H1 (cell line): ENCODE measurements around the gene BBLN. TPM values are rescaled to one million over a fixed set of nuclear protein-coding genes. Genes with fewer than 3 reads are reported as not detected.
"Not testable (repeated sequence)": the region's sequence is repeated elsewhere in the genome, so short reads cannot be mapped to it uniquely, and the experiment has no call there.

Experiments used
- CTCF ChIA-PET: fragments of 300-600 bp; sonication (Branson Sonifier 250); formaldehyde crosslinking; loops from one replicate; lab custom pipeline; 2021; ENCODE audit not compliant: partially characterized antibody; lab: Charles Lee
- POLR2A ChIA-PET: fragments of 300-600 bp; sonication (Branson Sonifier 250); formaldehyde crosslinking; loops from one replicate; lab custom pipeline; 2021; ENCODE audit warnings: inconsistent platforms; ENCODE audit not compliant: partially characterized antibody; lab: Charles Lee
- DNase-seq, 2 experiments: peaks; one replicate each; pipeline versions ENCODE4 v3.0.0 to v3.0.0-alpha.2; 2010 to 2022; ENCODE audit warnings: low spot score in 2 of 2, low read depth in 1 of 2, mixed read lengths in 1 of 2
- FAIRE-seq: peaks from 2 replicates; lab custom pipeline; 2011; peaks lifted over from hg19 to GRCh38; lab: Jason Lieb, UNC
- H2AFZ ChIP-seq: 2 replicates; pipeline ENCODE4 v1.8.1; 2012; ENCODE audit warnings: low read length, inconsistent platforms
- H2AK5ac ChIP-seq: 2 replicates; pipeline ENCODE4 v1.6.1; 2013; ENCODE audit warnings: low read depth, low read length
- H2BK120ac ChIP-seq: replicated peaks from 2 replicates; pipeline ENCODE3; 2013; ENCODE audit warnings: low read depth, low read length, inconsistent platforms
- H2BK12ac ChIP-seq: 2 replicates; pipeline ENCODE4 v1.6.1; 2013; ENCODE audit warnings: low read depth, low read length
- H2BK15ac ChIP-seq: 2 replicates; pipeline ENCODE4 v1.6.1; 2013; ENCODE audit warnings: low read length
- H2BK20ac ChIP-seq: 2 replicates; pipeline ENCODE4 v1.6.1; 2013; ENCODE audit warnings: low read length
- H2BK5ac ChIP-seq: 2 replicates; pipeline ENCODE4 v1.6.1; 2013; ENCODE audit warnings: low read depth, low read length
- H3K14ac ChIP-seq: 2 replicates; pipeline ENCODE4 v1.6.1; 2013; ENCODE audit warnings: inconsistent platforms; ENCODE audit not compliant: insufficient read length
- H3K18ac ChIP-seq: 2 replicates; pipeline ENCODE4 v1.6.1; 2013; ENCODE audit warnings: low read length; ENCODE audit errors: extremely low read depth
- H3K23ac ChIP-seq: 2 replicates; pipeline ENCODE4 v1.6.1; 2013; ENCODE audit warnings: inconsistent platforms; ENCODE audit not compliant: insufficient read length
- H3K23me2 ChIP-seq: 2 replicates; pipeline ENCODE4 v1.6.1; 2013; ENCODE audit warnings: low read depth, low read length
- H3K27ac ChIP-seq: 2 replicates; pipeline ENCODE4 v1.6.1; 2011; ENCODE audit warnings: low read depth, low read length, inconsistent platforms
- H3K27me3 ChIP-seq, 4 experiments: replicated peaks in 1 of 4; 1 replicate in 1 of 4; 2 replicates in 3 of 4; pipeline versions ENCODE4 v1.6.1 to v1.8.1; 2011 to 2013; ENCODE audit warnings: low read length in 3 of 4, mild to moderate bottlenecking in 3 of 4, inconsistent platforms in 2 of 4, mixed read lengths in 2 of 4, moderate library complexity in 1 of 4; ENCODE audit not compliant: control insufficient read depth in 3 of 4, insufficient read depth in 3 of 4; ENCODE audit errors: extremely low read depth in 1 of 4
- H3K36me3 ChIP-seq, 4 experiments: 2 replicates each; pipeline versions ENCODE4 v1.6.1 to v1.8.1; 2011 to 2013; ENCODE audit warnings: mild to moderate bottlenecking in 4 of 4, low read length in 3 of 4, moderate library complexity in 2 of 4, control low read depth in 1 of 4, inconsistent platforms in 1 of 4; ENCODE audit not compliant: insufficient read depth in 4 of 4, control insufficient read depth in 2 of 4
- H3K4ac ChIP-seq: replicated peaks from 2 replicates; pipeline ENCODE3; 2013; ENCODE audit warnings: low read length, low read depth, mixed read lengths, inconsistent platforms; ENCODE audit not compliant: insufficient read length
- H3K4me1 ChIP-seq, 4 experiments: replicated peaks in 1 of 4; 1 replicate in 1 of 4; 2 replicates in 3 of 4; pipeline versions ENCODE4 v1.6.1 to v1.8.1; 2011 to 2013; ENCODE audit warnings: low read length in 3 of 4, inconsistent platforms in 2 of 4, mixed read lengths in 1 of 4; ENCODE audit not compliant: insufficient read depth in 4 of 4, control insufficient read depth in 3 of 4
- H3K4me2 ChIP-seq, 2 experiments: 2 replicates each; pipeline versions ENCODE4 v1.6.1 to v1.8.1; 2011 to 2013; ENCODE audit warnings: low read depth in 2 of 2, low read length in 2 of 2, control low read depth in 1 of 2, inconsistent platforms in 1 of 2, mild to moderate bottlenecking in 1 of 2; ENCODE audit not compliant: insufficient read depth in 1 of 2
- H3K4me3 ChIP-seq, 4 experiments: fragments of 200-600, 300-600 bp in 1 of 4; sonication (generic), shearing (Covaris generic), sonication (Bioruptor Twin) in 1 of 4; 2 replicates each; pipeline versions ENCODE4 v1.5.1 to v1.8.1; 2011 to 2016; ENCODE audit warnings: low read length in 4 of 4, low read depth in 3 of 4, control low read depth in 2 of 4, inconsistent platforms in 2 of 4, mild to moderate bottlenecking in 2 of 4, mixed read lengths in 1 of 4, moderate library complexity in 1 of 4; ENCODE audit not compliant: insufficient read depth in 2 of 4; ENCODE audit errors: extremely low read depth in 1 of 4
- H3K56ac ChIP-seq: replicated peaks from 2 replicates; pipeline ENCODE3; 2013; ENCODE audit warnings: low read depth, mild to moderate bottlenecking, mixed read lengths, low read length, inconsistent platforms; ENCODE audit not compliant: insufficient read length
- H3K79me1 ChIP-seq: 2 replicates; pipeline ENCODE4 v1.6.1; 2013; ENCODE audit warnings: low read depth, low read length, control low read depth
- H3K79me2 ChIP-seq, 2 experiments: 2 replicates each; pipeline versions ENCODE4 v1.6.1 to v1.8.1; 2012 to 2013; ENCODE audit warnings: low read length in 2 of 2, mild to moderate bottlenecking in 2 of 2, inconsistent platforms in 1 of 2; ENCODE audit not compliant: insufficient read depth in 2 of 2, control insufficient read depth in 1 of 2
- H3K9ac ChIP-seq, 4 experiments: replicated peaks in 1 of 4; 1 replicate in 1 of 4; 2 replicates in 3 of 4; pipeline versions ENCODE4 v1.6.1 to v1.8.1; 2011 to 2013; ENCODE audit warnings: low read depth in 3 of 4, low read length in 3 of 4, control low read depth in 2 of 4, mild to moderate bottlenecking in 2 of 4, moderate library complexity in 2 of 4, inconsistent platforms in 1 of 4; ENCODE audit errors: extremely low read depth in 1 of 4
- H3K9me3 ChIP-seq, 2 experiments: 2 replicates each; pipeline versions ENCODE4 v1.6.1 to v1.8.1; 2012 to 2013; ENCODE audit warnings: mild to moderate bottlenecking in 2 of 2, moderate library complexity in 2 of 2, control low read depth in 1 of 2, inconsistent platforms in 1 of 2, low read depth in 1 of 2, low read length in 1 of 2, mixed read lengths in 1 of 2; ENCODE audit not compliant: insufficient read depth in 2 of 2
- H4K20me1 ChIP-seq, 2 experiments: replicated peaks in 1 of 2; 2 replicates each; pipeline versions ENCODE3 to v1.8.1; 2011 to 2013; ENCODE audit warnings: inconsistent platforms in 2 of 2, low read length in 2 of 2, mild to moderate bottlenecking in 1 of 2; ENCODE audit not compliant: insufficient read depth in 2 of 2, control insufficient read depth in 1 of 2
- H4K5ac ChIP-seq: 2 replicates; pipeline ENCODE4 v1.6.1; 2013; ENCODE audit warnings: low read length, low read depth, mixed read lengths, inconsistent platforms; ENCODE audit not compliant: insufficient read length
- H4K8ac ChIP-seq: 2 replicates; pipeline ENCODE4 v1.8.0; 2013; ENCODE audit warnings: mild to moderate bottlenecking, moderate library complexity, low read length, inconsistent platforms; ENCODE audit not compliant: insufficient read depth; ENCODE audit errors: extremely low read depth
- H4K91ac ChIP-seq: replicated peaks from 2 replicates; pipeline ENCODE3; 2013; ENCODE audit warnings: low read length, mixed read lengths, inconsistent platforms; ENCODE audit not compliant: insufficient read length
- WGBS, 2 experiments: shearing (Covaris generic) in 1 of 2; methylation state at CpG; one replicate each; pipeline versions ENCODE4 v1.1.6 to v1.1.7; 2013 to 2015; ENCODE audit warnings: low lambda C conversion rate in 2 of 2, mixed read lengths in 2 of 2, inconsistent platforms in 1 of 2, low coverage in 1 of 2, missing lambda C conversion rate in 1 of 2; ENCODE audit not compliant: insufficient replicate concordance in 2 of 2, insufficient coverage in 1 of 2, insufficient read length in 1 of 2; ENCODE audit errors: extremely low coverage in 1 of 2, missing lambda C conversion rate in 1 of 2; 5-methylcytosine and 5-hydroxymethylcytosine counted together
- polyA plus RNA-seq, 7 experiments: library from polyadenylated mRNA; depleted of rRNA in 3 of 7; stranded (reverse) in 5 of 7; unstranded in 2 of 7; fragments of >200 nt in 5 of 7; fragments of 200-250 nt in 2 of 7; gene quantifications; 1 replicate in 5 of 7; 2 replicates in 1 of 7; 4 replicates in 1 of 7; pipeline versions ENCODE4 v1.2.1 to v1.2.3, GENCODE V29; 2011 to 2013; ENCODE audit warnings: missing spikeins in 2 of 7, mixed read lengths in 2 of 7
- total RNA-seq: library from RNA; stranded (reverse); fragmentation: NEBNext Ultra II Directional; extraction: Animal tissue kit (Norgen Biotek cat#: 25700); gene quantifications from 2 replicates; pipeline ENCODE4 v1.2.1, GENCODE V29; 2021

The BBLN gene
- total and polyA plus RNA-seq, 2 of the 8 experiments (the other 6 are each of a cell fraction or from before 2014, with no cell fraction given): 63.1 to 164 TPM

DNA sequence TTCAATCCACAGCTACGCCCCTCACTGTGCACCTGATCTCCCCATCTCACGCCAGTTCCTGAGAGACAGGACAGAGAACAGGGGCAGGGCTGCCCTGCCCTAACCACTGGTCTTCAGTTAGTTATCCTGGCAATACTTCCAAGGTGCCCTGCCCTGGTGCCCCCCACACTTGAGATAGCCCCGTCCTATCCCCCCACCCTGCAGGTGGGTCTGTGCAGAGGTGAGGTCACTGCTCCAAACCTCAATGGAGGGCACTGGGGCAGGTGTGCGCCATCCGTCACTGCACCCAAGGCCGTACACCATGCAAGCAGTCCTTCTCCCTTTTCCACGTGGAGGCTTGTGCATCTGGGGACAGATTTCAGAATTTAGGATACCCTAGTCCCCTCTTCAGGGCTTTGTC lies 29.4 kb upstream of the BBLN start:
- H3K4me3 ChIP-seq, H3K9me3 ChIP-seq, H4K91ac ChIP-seq, H3K27ac ChIP-seq, H2BK120ac ChIP-seq, H2AK5ac ChIP-seq, H4K20me1 ChIP-seq, H2BK20ac ChIP-seq, H3K9ac ChIP-seq, H3K36me3 ChIP-seq, H3K23ac ChIP-seq, H3K4ac ChIP-seq, H3K18ac ChIP-seq, FAIRE-seq, H3K4me1 ChIP-seq, H2BK5ac ChIP-seq, H3K4me2 ChIP-seq, H2BK15ac ChIP-seq, DNase-seq, H2BK12ac ChIP-seq, H3K79me1 ChIP-seq, H3K23me2 ChIP-seq, H3K27me3 ChIP-seq, H4K5ac ChIP-seq, H2AFZ ChIP-seq, H3K14ac ChIP-seq, H3K56ac ChIP-seq, H4K8ac ChIP-seq: not testable (repeated sequence)
- WGBS, 2 experiments: 70% methylated on average over 7 of the region's 7 CpGs; no CpG with 5 or more reads in 1 of the 2 experiments
- CTCF ChIA-PET: interaction anchor here (0.8 to 9.9 kb wide), 4 partner anchors 11 to 188 kb away, joined by 3 to 74 read pairs (median 11); partner anchors contain the start of gene LCN2
- peaks cover 0 to 14% of the 10 kb centered on the region in 2 experiments; a peak in 1 of 4 replicates for H3K79me2 ChIP-seq
- POLR2A ChIA-PET: interaction anchor here (3.2 to 4.2 kb wide), 2 partner anchors 13 to 30 kb away, joined by 13 to 21 read pairs; partner anchors contain the start of gene BBLN

- H3K56ac ChIP-seq, H2BK5ac ChIP-seq, H2BK15ac ChIP-seq, H2BK20ac ChIP-seq, H2AK5ac ChIP-seq, H3K9ac ChIP-seq, DNase-seq, H2BK120ac ChIP-seq, H4K91ac ChIP-seq, H3K18ac ChIP-seq, H3K23me2 ChIP-seq, H3K27me3 ChIP-seq, H3K4me3 ChIP-seq, H4K8ac ChIP-seq, H2BK12ac ChIP-seq, H3K9me3 ChIP-seq, FAIRE-seq, H3K4me2 ChIP-seq, H2AFZ ChIP-seq, H3K23ac ChIP-seq, H4K20me1 ChIP-seq, H3K4ac ChIP-seq, H3K79me2 ChIP-seq, H3K4me1 ChIP-seq, POLR2A ChIA-PET, H3K14ac ChIP-seq, H3K79me1 ChIP-seq, H3K36me3 ChIP-seq, H3K27ac ChIP-seq, H4K5ac ChIP-seq: not testable (repeated sequence)
- CTCF ChIA-PET: interaction anchor here (0.6 to 9.9 kb wide), 5 partner anchors 12 to 188 kb away, joined by 3 to 74 read pairs (median 3); partner anchors contain the start of gene LCN2
- 89% methylated on average over 8 of the region's 8 CpGs; no CpG with 5 or more reads in 1 of the 2 experiments for WGBS, 2 experiments
These were observed 28.7 kb upstream of the BBLN start for GRCh38 chr9:128131346-128131745.
